NCI-H187 treated with DMSO at 0.1 percent for 48 hours (cell line): ENCODE measurements around the gene MYL2.
"Not testable (repeated sequence)": the region's sequence is repeated elsewhere in the genome, so short reads cannot be mapped to it uniquely, and the experiment has no call there.

ENCODE experiments used
- DNase-seq: peaks from one replicate; lab custom pipeline; 2025; lab: John Stamatoyannopoulos, UW

MYL2 gene

GRCh38 chr12:110920324-110920910 lies at the start of gene MYL2:
Gene MYL2, minus strand, starts transcription at chr12:110920579. Its CDS starts 50 bp downstream, at chr12:110920529.
- DNase-seq: no peak

GRCh38 chr12:110966081-110966760 lies 45.8 kb upstream of the MYL2 start:
- DNase-seq: no peak

GRCh38 chr12:110965574-110965973 lies 45.2 kb upstream of the MYL2 start:
- no peak for DNase-seq

GRCh38 chr12:110960795-110961194 lies 40.4 kb upstream of the MYL2 start:
- no peak for DNase-seq

GRCh38 chr12:110957652-110958051 lies 37.3 kb upstream of the MYL2 start:
- DNase-seq: no peak

GRCh38 chr12:110957159-110957558 lies 36.8 kb upstream of the MYL2 start:
- DNase-seq: no peak

GRCh38 chr12:110950867-110951266 lies 30.5 kb upstream of the MYL2 start:
- not testable (repeated sequence) for DNase-seq

GRCh38 chr12:110950466-110950865 lies 30.1 kb upstream of the MYL2 start:
- DNase-seq: not testable (repeated sequence)

- no peak for DNase-seq
Observed at GRCh38 chr12:110948041-110948440, 27.7 kb upstream of the MYL2 start.

- DNase-seq: no peak
Observed at GRCh38 chr12:110943373-110943772, 23.0 kb upstream of the MYL2 start.

GRCh38 chr12:110941391-110941790 lies 21.0 kb upstream of the MYL2 start:
- no peak for DNase-seq

GRCh38 chr12:110940933-110941332 lies 20.6 kb upstream of the MYL2 start:
- no peak for DNase-seq

- no peak for DNase-seq
Observed at GRCh38 chr12:110940296-110940695, 19.9 kb upstream of the MYL2 start.

GRCh38 chr12:110937104-110937641 lies 16.8 kb upstream of the MYL2 start:
- no peak for DNase-seq

GRCh38 chr12:110936367-110937103 lies 16.2 kb upstream of the MYL2 start:
- DNase-seq: no peak

GRCh38 chr12:110935588-110935987 lies 15.2 kb upstream of the MYL2 start:
- no peak for DNase-seq

GRCh38 chr12:110934093-110934852 lies 13.9 kb upstream of the MYL2 start:
- DNase-seq: no peak

GRCh38 chr12:110933326-110933974 lies 13.1 kb upstream of the MYL2 start:
- no peak for DNase-seq

GRCh38 chr12:110932046-110932445 lies 11.7 kb upstream of the MYL2 start:
- DNase-seq: no peak

- DNase-seq: no peak
Observed at GRCh38 chr12:110931315-110931728, 10.9 kb upstream of the MYL2 start.
